SK-N-SH (cell line): ENCODE results near the gene B3GNT3. TPM values are rescaled to one million over a fixed set of nuclear protein-coding genes. Genes with fewer than 3 reads are reported as not detected.

Source experiments
- CTCF ChIA-PET: fragments of 300-600, 350-600 bp; formaldehyde crosslinking; extraction: SDS; loops from one replicate; lab custom pipeline; 2021; lab: Yijun Ruan, JAX
- POLR2A ChIA-PET: fragments of 350-600 bp; sonication (Branson Sonifier 250); formaldehyde crosslinking; extraction: SDS; loops from one replicate; lab custom pipeline; 2020; ENCODE audit warnings: antibody characterized with exemption, inconsistent platforms; lab: Yijun Ruan, JAX
- DNase-seq: peaks from one replicate; pipeline ENCODE4 v3.0.0; 2012
- H2AFZ ChIP-seq: fragments of 200-600 bp; sonication (generic); 2 replicates; pipeline ENCODE4 v1.8.1; 2016; ENCODE audit warnings: antibody characterized with exemption, mild to moderate bottlenecking, low read depth
- H3F3A ChIP-seq: fragments of 200-600 bp; sonication (generic); replicated peaks from 2 replicates; pipeline ENCODE3; 2016; ENCODE audit warnings: antibody characterized with exemption, mild to moderate bottlenecking; ENCODE audit not compliant: insufficient read depth
- H3K27ac ChIP-seq, 2 experiments: fragments of 200-500 bp in 1 of 2; fragments of 200-600 bp in 1 of 2; sonication (Bioruptor generic) in 1 of 2; sonication (generic), shearing (Covaris generic) in 1 of 2; 2 replicates each; pipeline versions ENCODE4 v1.5.1 to v1.6.1; 2014 to 2016; ENCODE audit warnings: low read depth in 2 of 2, inconsistent platforms in 1 of 2, low read length in 1 of 2, mild to moderate bottlenecking in 1 of 2, mixed read lengths in 1 of 2
- H3K27me3 ChIP-seq: fragments of 200-600 bp; sonication (generic), shearing (Covaris generic); 2 replicates; pipeline ENCODE4 v1.6.1; 2016; ENCODE audit warnings: mixed run types; ENCODE audit not compliant: insufficient read depth
- H3K36me3 ChIP-seq, 2 experiments: fragments of 200-500 bp in 1 of 2; fragments of 200-600 bp in 1 of 2; sonication (Bioruptor generic) in 1 of 2; sonication (generic) in 1 of 2; replicated peaks in 1 of 2; 2 replicates each; pipeline versions ENCODE3 to v1.5.1; 2014 to 2016; ENCODE audit warnings: low read length in 1 of 2, mild to moderate bottlenecking in 1 of 2; ENCODE audit not compliant: insufficient read depth in 2 of 2, control insufficient read depth in 1 of 2
- H3K4me1 ChIP-seq, 2 experiments: fragments of 200-500 bp in 1 of 2; fragments of 200-600 bp in 1 of 2; sonication (Bioruptor generic) in 1 of 2; sonication (generic), shearing (Covaris generic) in 1 of 2; 2 replicates each; pipeline versions ENCODE4 v1.5.1 to v1.6.1; 2014 to 2016; ENCODE audit warnings: low read depth in 1 of 2, low read length in 1 of 2, mixed run types in 1 of 2; ENCODE audit not compliant: insufficient read depth in 2 of 2, control insufficient read depth in 1 of 2
- H3K4me2 ChIP-seq: fragments of 200-600 bp; sonication (generic), shearing (Covaris generic); 2 replicates; pipeline ENCODE4 v1.6.1; 2017; ENCODE audit warnings: mixed run types
- H3K4me3 ChIP-seq, 2 experiments: fragments of 200-500 bp in 1 of 2; fragments of 200-600 bp in 1 of 2; sonication (Bioruptor generic) in 1 of 2; sonication (generic), shearing (Covaris generic) in 1 of 2; 2 replicates each; pipeline versions ENCODE4 v1.5.1 to v1.8.1; 2014 to 2016; ENCODE audit warnings: low read depth in 2 of 2, inconsistent platforms in 1 of 2, low read length in 1 of 2, mild to moderate bottlenecking in 1 of 2, mixed read lengths in 1 of 2, moderate library complexity in 1 of 2
- H3K79me2 ChIP-seq: fragments of 200-600 bp; sonication (generic); 2 replicates; pipeline ENCODE4 v1.8.1; 2017; ENCODE audit warnings: mild to moderate bottlenecking; ENCODE audit not compliant: insufficient read depth
- H3K9ac ChIP-seq: fragments of 200-600 bp; sonication (generic); 2 replicates; pipeline ENCODE4 v1.6.1; 2017; ENCODE audit warnings: mixed run types
- H3K9me2 ChIP-seq: fragments of 200-600 bp; sonication (generic); 2 replicates; pipeline ENCODE4 v1.6.1; 2017; ENCODE audit warnings: mixed run types
- H3K9me3 ChIP-seq: fragments of 200-600 bp; sonication (generic); 2 replicates; pipeline ENCODE4 v1.6.1; 2017; ENCODE audit warnings: mixed run types, mild to moderate bottlenecking, moderate library complexity
- H4K20me1 ChIP-seq: fragments of 200-600 bp; sonication (generic); 2 replicates; pipeline ENCODE4 v1.6.1; 2017; ENCODE audit warnings: mild to moderate bottlenecking, mixed run types; ENCODE audit not compliant: insufficient read depth
- ELF1 ChIP-seq: IDR thresholded peaks from 2 replicates; pipeline ENCODE4 v1.4.0; 2012
- EP300 ChIP-seq, 2 experiments: IDR thresholded peaks; 2 replicates each; pipeline versions ENCODE4 v1.4.0 to v1.6.1; 2012; ENCODE audit warnings: borderline replicate concordance in 1 of 2, low read depth in 1 of 2, low read length in 1 of 2
- EZH2phosphoT487 ChIP-seq: fragments of 200-600 bp; sonication (generic); IDR thresholded peaks from 2 replicates; pipeline ENCODE4 v1.6.1; 2017; ENCODE audit warnings: low read depth, mixed run types, mild to moderate bottlenecking, antibody characterized with exemption, moderate library complexity, borderline replicate concordance
- FOSL2 ChIP-seq: IDR thresholded peaks from 2 replicates; pipeline ENCODE4 v1.4.0; 2012; ENCODE audit warnings: low read depth, mild to moderate bottlenecking, moderate library complexity, borderline replicate concordance
- FOXJ3 ChIP-seq: sonication (generic); formaldehyde crosslinking; IDR thresholded peaks from 2 replicates; pipeline ENCODE4 v1.5.1; 2020; ENCODE audit warnings: mild to moderate bottlenecking, missing genetic modification reagents
- FOXM1 ChIP-seq: IDR thresholded peaks from 2 replicates; pipeline ENCODE4 v1.4.0; 2012; ENCODE audit warnings: low read depth, mild to moderate bottlenecking
- GABPA ChIP-seq: IDR thresholded peaks from 2 replicates; pipeline ENCODE4 v1.4.0; 2012; ENCODE audit warnings: low read depth, mild to moderate bottlenecking
- GATA2 ChIP-seq: sonication (generic); formaldehyde crosslinking; IDR thresholded peaks from 2 replicates; pipeline ENCODE4 v1.5.0; 2020; ENCODE audit warnings: mild to moderate bottlenecking, missing genetic modification reagents
- JUND ChIP-seq: IDR thresholded peaks from 2 replicates; pipeline ENCODE4 v1.4.0; 2012
- MXI1 ChIP-seq: IDR thresholded peaks from 2 replicates; pipeline ENCODE4 v1.6.1; 2012; ENCODE audit warnings: mild to moderate bottlenecking, low read depth, low read length, improper control_type of control experiment
- NRF1 ChIP-seq: IDR thresholded peaks from 2 replicates; pipeline ENCODE4 v1.6.1; 2012; ENCODE audit warnings: low read depth, mild to moderate bottlenecking, low read length
- PBX3 ChIP-seq: IDR thresholded peaks from 2 replicates; pipeline ENCODE4; 2012
- POLR2AphosphoS5 ChIP-seq: IDR thresholded peaks from 2 replicates; pipeline ENCODE4 v1.6.1; 2012; ENCODE audit warnings: low read depth, low read length
- USF1 ChIP-seq: IDR thresholded peaks from 2 replicates; pipeline ENCODE4 v1.4.0; 2012; ENCODE audit warnings: low read depth, borderline replicate concordance
- WGBS: methylation state at CpG from one replicate; pipeline ENCODE4 v1.1.6; 2017; ENCODE audit warnings: low lambda C conversion rate; 5-methylcytosine and 5-hydroxymethylcytosine counted together
- polyA plus RNA-seq, 3 experiments: library from polyadenylated mRNA; depleted of rRNA; stranded (reverse); fragments of >200 nt; gene quantifications; 2 replicates each; pipeline ENCODE4 v1.2.3, GENCODE V29; 2012
- TF ChIP-seq, protein P1 (sequence below): fragments of 150-350 bp; IDR thresholded peaks from 2 replicates; pipeline ENCODE4 v1.6.1; 2016; ENCODE audit warnings: mild to moderate bottlenecking, low read depth, low read length
- TF ChIP-seq, protein P2 (sequence below): fragments of 200-600 bp; sonication (generic); IDR thresholded peaks from 2 replicates; pipeline ENCODE4 v1.6.1; 2017; ENCODE audit warnings: antibody characterized with exemption, mild to moderate bottlenecking, moderate library complexity

B3GNT3 gene
- polyA plus RNA-seq, 1 of the 3 experiments (the other 2 are of a cell fraction) = not detected

DNA sequence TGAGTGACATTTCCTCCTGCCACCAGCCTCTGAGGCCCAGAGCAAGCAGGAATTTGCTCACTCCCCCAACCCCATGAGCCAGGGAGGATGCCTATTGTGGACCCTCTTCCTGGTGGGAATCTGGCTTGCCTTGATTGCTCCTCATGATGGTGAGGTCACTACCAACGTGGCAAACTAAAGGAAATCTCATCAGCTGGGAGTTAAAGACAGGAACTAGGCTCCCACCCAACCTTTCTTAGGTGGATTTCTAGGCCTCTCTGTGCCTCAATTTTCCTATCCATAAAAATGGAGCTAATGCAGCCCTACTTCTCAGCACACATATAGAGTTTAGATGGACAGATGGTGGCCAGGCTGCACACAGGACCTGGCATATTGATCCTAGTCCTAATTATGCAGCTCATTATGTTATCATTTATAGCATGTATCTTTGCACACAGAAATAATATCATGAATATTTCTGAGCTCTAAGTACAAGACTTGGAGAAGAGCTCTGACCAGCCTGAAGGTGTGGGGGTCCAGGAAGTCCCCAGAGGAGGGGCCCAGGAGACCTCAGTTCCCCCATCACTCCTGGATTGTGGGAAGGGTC is 2.0 kb downstream of the B3GNT3 start:
- H3K9me3 ChIP-seq = no peaks in the 10 kb centered on the region
- H3K36me3 ChIP-seq = no peaks in the 10 kb centered on the region
- H3K79me2 ChIP-seq = no peaks in the 10 kb centered on the region
- TF ChIP-seq POLR2AphosphoS5 (no peak), USF1 (no peak), EP300 (IDR thresholded peaks at IDR 0.05; ENCODE audit: borderline replicate concordance in 1 of 2, low read depth in 1 of 2, low read length in 1 of 2) (no peak), GATA2 (no peak), MXI1 (no peak), PBX3 (no peak), FOXJ3 (CRISPR knock-in tag) (no peak), EZH2phosphoT487 (no peak), GABPA (no peak), FOXM1 (no peak), FOSL2 (no peak), ELF1 (no peak), JUND (no peak), NRF1 (no peak)
- TF ChIP-seq, protein P1, sequence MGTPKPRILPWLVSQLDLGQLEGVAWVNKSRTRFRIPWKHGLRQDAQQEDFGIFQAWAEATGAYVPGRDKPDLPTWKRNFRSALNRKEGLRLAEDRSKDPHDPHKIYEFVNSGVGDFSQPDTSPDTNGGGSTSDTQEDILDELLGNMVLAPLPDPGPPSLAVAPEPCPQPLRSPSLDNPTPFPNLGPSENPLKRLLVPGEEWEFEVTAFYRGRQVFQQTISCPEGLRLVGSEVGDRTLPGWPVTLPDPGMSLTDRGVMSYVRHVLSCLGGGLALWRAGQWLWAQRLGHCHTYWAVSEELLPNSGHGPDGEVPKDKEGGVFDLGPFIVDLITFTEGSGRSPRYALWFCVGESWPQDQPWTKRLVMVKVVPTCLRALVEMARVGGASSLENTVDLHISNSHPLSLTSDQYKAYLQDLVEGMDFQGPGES = no peak
- TF ChIP-seq, protein P2, sequence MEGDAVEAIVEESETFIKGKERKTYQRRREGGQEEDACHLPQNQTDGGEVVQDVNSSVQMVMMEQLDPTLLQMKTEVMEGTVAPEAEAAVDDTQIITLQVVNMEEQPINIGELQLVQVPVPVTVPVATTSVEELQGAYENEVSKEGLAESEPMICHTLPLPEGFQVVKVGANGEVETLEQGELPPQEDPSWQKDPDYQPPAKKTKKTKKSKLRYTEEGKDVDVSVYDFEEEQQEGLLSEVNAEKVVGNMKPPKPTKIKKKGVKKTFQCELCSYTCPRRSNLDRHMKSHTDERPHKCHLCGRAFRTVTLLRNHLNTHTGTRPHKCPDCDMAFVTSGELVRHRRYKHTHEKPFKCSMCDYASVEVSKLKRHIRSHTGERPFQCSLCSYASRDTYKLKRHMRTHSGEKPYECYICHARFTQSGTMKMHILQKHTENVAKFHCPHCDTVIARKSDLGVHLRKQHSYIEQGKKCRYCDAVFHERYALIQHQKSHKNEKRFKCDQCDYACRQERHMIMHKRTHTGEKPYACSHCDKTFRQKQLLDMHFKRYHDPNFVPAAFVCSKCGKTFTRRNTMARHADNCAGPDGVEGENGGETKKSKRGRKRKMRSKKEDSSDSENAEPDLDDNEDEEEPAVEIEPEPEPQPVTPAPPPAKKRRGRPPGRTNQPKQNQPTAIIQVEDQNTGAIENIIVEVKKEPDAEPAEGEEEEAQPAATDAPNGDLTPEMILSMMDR = no peak
- H3F3A ChIP-seq = no peaks in the 10 kb centered on the region
- H4K20me1 ChIP-seq = no peaks in the 10 kb centered on the region
- H3K27ac ChIP-seq = no peak overlapping the region
- peaks cover 13% of the 10 kb centered on the region for H3K27me3 ChIP-seq
- H3K4me3 ChIP-seq = no peak overlapping the region
- H3K9me2 ChIP-seq = no peaks in the 10 kb centered on the region
- CTCF ChIA-PET = interaction anchor here (0.8 to 1.7 kb wide), 2 partner anchors 12 to 22 kb away, joined by 3 to 5 read pairs; no protein-coding TSS in a partner anchor
- POLR2A ChIA-PET = no interaction called here
- H3K9ac ChIP-seq = no peak overlapping the region
- H3K4me1 ChIP-seq = peaks cover 5 to 18% of the 10 kb centered on the region in 2 experiments; a peak in 2 of 4 replicates
- H2AFZ ChIP-seq = no peak overlapping the region
- DNase-seq = no peak
- H3K4me2 ChIP-seq = no peak overlapping the region
- 60% methylated on average over 1 of the region's 1 CpG for WGBS
